Colonic mucosa (tissue), 4 donors: ENCODE measurements around the gene VPS51. TPM values are rescaled to one million over a fixed set of nuclear protein-coding genes. Genes with fewer than 3 reads are reported as not detected.

Experiments used
- DNase-seq: peaks from one replicate; pipeline ENCODE4 v3.0.0-alpha.2; 2020
- H3K27ac ChIP-seq: fragments of 200-600 bp; one replicate; pipeline ENCODE4 v1.8.0; 2021
- H3K27me3 ChIP-seq: fragments of 200-600 bp; one replicate; pipeline ENCODE4 v1.8.0; 2021
- H3K36me3 ChIP-seq: fragments of 200-600 bp; one replicate; pipeline ENCODE4 v1.8.0; 2021
- H3K4me1 ChIP-seq: fragments of 200-600 bp; one replicate; pipeline ENCODE4 v1.8.0; 2021; ENCODE audit warnings: mild to moderate bottlenecking
- H3K4me3 ChIP-seq: fragments of 200-600 bp; one replicate; pipeline ENCODE4 v1.8.0; 2021
- H3K9ac ChIP-seq, 2 donors: one replicate each; pipeline ENCODE4 v1.7.0; 2013; ENCODE audit warnings: control low read depth in 2 of 2, low read depth in 2 of 2, low read length in 2 of 2
- H3K9me3 ChIP-seq: fragments of 200-600 bp; one replicate; pipeline ENCODE4 v1.8.0; 2021
- intact Hi-C: fragments of 100-400 bp; cut with DNase I; formaldehyde crosslinking; loops from one replicate; pipeline ENCODE4 v1.14.1; 2022
- microRNA-seq: library from miRNA; unstranded; fragments of <30 nt; microRNA quantifications from one replicate; pipeline ENCODE4, GENCODE V29; 2019
- total RNA-seq, 2 donors: library from RNA; stranded (reverse); fragmentation: NEBNext Ultra II Directional in 1 of 2; extraction: Animal tissue kit (Norgen Biotek cat#: 25700) in 1 of 2; gene quantifications; one replicate each; pipeline ENCODE4 v1.2.1, GENCODE V29; 2021
- TF ChIP-seq, protein P1 (sequence below): fragments of 200-600 bp; IDR thresholded peaks from one replicate; pipeline ENCODE4 v1.8.0; 2022; ENCODE audit warnings: antibody characterized with exemption, mild to moderate bottlenecking
- donor health status: healthy.
- donor health status: DM: no; HTN: no; CAD: no.
- donor health status: DM: no; HTN: no; CAD: no.

VPS51 gene
- total RNA-seq, 2 donors from 2014 or later = 147 to 159 TPM

DNA sequence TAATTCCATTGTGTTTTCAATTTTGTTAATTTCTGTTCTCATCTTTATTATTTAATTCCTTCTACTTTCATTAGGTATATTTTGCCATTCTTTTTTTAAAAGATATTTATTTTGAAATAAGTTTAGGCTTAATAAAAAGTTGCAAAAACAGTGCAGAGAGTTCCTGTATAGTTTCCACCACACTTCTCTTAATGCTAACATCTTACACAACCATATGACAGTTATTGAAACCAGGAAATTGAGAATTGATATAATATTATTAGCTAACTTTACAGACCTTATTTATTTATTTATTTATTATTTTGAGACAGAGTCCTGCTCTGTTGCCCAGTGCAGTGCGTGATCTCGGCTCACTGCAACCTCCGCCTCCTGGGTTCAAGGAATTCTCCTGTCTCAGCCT is 60.2 kb downstream of the VPS51 start:
- TF ChIP-seq, protein P1, sequence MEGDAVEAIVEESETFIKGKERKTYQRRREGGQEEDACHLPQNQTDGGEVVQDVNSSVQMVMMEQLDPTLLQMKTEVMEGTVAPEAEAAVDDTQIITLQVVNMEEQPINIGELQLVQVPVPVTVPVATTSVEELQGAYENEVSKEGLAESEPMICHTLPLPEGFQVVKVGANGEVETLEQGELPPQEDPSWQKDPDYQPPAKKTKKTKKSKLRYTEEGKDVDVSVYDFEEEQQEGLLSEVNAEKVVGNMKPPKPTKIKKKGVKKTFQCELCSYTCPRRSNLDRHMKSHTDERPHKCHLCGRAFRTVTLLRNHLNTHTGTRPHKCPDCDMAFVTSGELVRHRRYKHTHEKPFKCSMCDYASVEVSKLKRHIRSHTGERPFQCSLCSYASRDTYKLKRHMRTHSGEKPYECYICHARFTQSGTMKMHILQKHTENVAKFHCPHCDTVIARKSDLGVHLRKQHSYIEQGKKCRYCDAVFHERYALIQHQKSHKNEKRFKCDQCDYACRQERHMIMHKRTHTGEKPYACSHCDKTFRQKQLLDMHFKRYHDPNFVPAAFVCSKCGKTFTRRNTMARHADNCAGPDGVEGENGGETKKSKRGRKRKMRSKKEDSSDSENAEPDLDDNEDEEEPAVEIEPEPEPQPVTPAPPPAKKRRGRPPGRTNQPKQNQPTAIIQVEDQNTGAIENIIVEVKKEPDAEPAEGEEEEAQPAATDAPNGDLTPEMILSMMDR = no peak
- no peaks in the 10 kb centered on the region for H3K4me1 ChIP-seq
- H3K9ac ChIP-seq = no peak overlapping the region
- H3K36me3 ChIP-seq = no peaks in the 10 kb centered on the region
- intact Hi-C loops = no loop called here
- H3K4me3 ChIP-seq = no peak overlapping the region
- H3K27me3 ChIP-seq = no peaks in the 10 kb centered on the region
- no peaks in the 10 kb centered on the region for H3K9me3 ChIP-seq
- H3K27ac ChIP-seq = no peak overlapping the region
- no peak for DNase-seq

DNA sequence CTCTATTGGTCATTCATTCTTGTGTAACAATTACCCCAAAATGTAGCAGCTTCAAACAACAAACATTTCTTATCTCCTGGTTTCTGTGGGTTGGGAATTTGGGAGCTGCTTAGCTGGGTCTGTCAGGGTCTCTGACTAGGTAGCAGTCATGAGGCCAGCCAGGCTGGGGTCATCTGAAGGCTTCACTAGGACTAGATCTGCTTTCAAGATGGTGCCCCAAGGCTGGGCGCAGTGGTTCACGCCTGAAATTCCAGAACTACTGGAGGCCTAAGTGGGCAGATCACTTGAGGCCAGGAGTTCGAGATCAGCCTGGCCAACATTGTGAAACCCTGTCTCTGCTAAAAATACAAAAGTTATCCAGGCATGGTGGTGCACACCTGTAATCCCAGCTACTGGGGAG is 60.9 kb downstream of the VPS51 start:
- H3K9ac ChIP-seq = no peak overlapping the region
- H3K4me3 ChIP-seq = no peak overlapping the region
- H3K9me3 ChIP-seq = no peaks in the 10 kb centered on the region
- intact Hi-C loops = no loop called here
- no peaks in the 10 kb centered on the region for H3K27me3 ChIP-seq
- H3K4me1 ChIP-seq = no peaks in the 10 kb centered on the region
- TF ChIP-seq, protein P1 = no peak
- no peaks in the 10 kb centered on the region for H3K36me3 ChIP-seq
- no peak for DNase-seq
- no peak overlapping the region for H3K27ac ChIP-seq

DNA sequence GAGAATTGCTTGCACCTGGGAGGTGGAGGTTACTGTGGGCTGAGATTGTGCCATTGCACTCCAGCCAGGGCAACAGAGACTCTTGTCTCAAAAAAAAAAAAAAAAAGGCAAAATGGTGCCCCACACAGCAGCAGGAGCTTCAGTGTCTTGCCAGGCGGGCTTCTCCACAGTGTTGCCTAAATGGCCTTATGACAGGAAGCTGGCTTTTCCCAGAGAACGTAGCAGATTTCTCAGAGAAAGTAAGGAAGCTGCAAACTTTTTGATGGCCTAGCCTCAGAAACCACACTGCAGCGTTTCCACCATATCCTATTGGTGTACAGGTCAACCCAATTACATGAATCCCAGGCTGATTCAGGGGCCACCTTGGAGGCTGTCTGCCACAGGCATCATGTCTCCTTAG is 61.3 kb downstream of the VPS51 start:
- Histone ChIP-seq H3K4me1 (no peaks in the 10 kb centered on the region), H3K4me3 (no peak overlapping the region), H3K27me3 (no peaks in the 10 kb centered on the region), H3K9me3 (no peaks in the 10 kb centered on the region), H3K36me3 (no peaks in the 10 kb centered on the region), H3K27ac (no peak overlapping the region), H3K9ac (no peak overlapping the region)
- TF ChIP-seq, protein P1 = no peak
- intact Hi-C loops = no loop called here
- no peak for DNase-seq

DNA sequence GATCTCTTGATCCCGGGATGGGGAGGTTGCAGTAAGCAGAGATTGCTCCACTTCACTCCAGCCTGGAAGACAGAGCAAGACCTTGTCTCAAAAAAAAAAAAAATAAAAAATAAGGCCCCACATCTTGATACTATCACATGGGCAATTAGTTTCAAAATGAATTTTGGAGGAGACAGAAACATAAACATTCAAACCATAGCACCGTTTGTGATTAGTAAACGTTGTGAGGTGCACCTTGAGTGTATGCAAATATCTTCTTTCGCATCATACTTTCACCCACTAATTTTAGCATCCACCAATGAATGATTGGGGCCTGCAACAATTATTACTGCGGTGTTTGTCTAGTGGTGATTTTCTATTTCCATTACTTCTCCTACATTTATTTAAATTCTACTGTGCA is 63.0 kb downstream of the VPS51 start:
- H3K9ac ChIP-seq = no peak overlapping the region
- H3K27ac ChIP-seq = no peak overlapping the region
- no peak for DNase-seq
- no peaks in the 10 kb centered on the region for H3K9me3 ChIP-seq
- H3K27me3 ChIP-seq = no peaks in the 10 kb centered on the region
- H3K4me1 ChIP-seq = no peaks in the 10 kb centered on the region
- H3K4me3 ChIP-seq = no peak overlapping the region
- TF ChIP-seq, protein P1 = no peak
- no peaks in the 10 kb centered on the region for H3K36me3 ChIP-seq
- intact Hi-C loops = no loop called here

DNA sequence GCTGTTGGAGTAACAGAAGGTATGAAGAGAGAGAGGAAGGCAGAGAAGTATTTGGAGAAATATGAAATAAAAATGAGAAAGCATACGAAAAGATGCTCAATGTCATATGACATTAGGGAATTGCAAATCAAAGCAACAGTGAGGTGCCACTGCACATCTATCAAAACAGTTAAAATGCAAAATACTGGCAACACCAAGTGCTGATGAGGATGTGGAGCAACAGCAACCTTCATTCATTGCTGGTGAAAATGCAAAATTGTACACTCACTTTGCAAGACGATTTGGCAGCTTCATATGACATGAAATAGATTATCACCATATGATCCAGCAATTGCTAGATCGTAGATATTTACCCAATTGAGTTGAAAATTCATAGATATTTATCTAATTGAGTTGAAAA is 64.6 kb downstream of the VPS51 start:
- Histone ChIP-seq H3K9ac (no peak overlapping the region), H3K9me3 (no peaks in the 10 kb centered on the region), H3K4me1 (no peaks in the 10 kb centered on the region), H3K4me3 (no peak overlapping the region), H3K27ac (no peak overlapping the region), H3K36me3 (no peaks in the 10 kb centered on the region), H3K27me3 (no peaks in the 10 kb centered on the region)
- TF ChIP-seq, protein P1 = no peak
- intact Hi-C loops = no loop called here
- DNase-seq = no peak

Small RNA genes within 50 kb of the gene (microRNA-seq; reads per million reads assigned to microRNA genes)
- gene MIR6751 = not detected

Other genes with a start within 250 kb of the VPS51 start
- 10 to 100 TPM; 66.5 to 72.3 TPM for gene EHD1, start 217.6 kb upstream of the VPS51 start, total RNA-seq
- 10 to 100 TPM; 30.6 to 32.8 TPM for gene ATG2A, start 179.0 kb upstream of the VPS51 start, total RNA-seq
- 10 to 100 TPM; 18.6 to 36.1 TPM for gene PPP2R5B, start 171.5 kb upstream of the VPS51 start, total RNA-seq
- not detected for gene GPHA2, start 160.3 kb upstream of the VPS51 start, total RNA-seq
- not detected for gene MAJIN, start 124.1 kb upstream of the VPS51 start, total RNA-seq
- gene BATF2, start 99.2 kb upstream of the VPS51 start, total RNA-seq = 10 to 100 TPM; 14.1 to 20.7 TPM
- gene ARL2, start 82.1 kb upstream of the VPS51 start, total RNA-seq = 100 to 1,000 TPM in 1 of 2 donors, 10 to 100 TPM in 1; 81.9 to 102 TPM
- gene SNX15, start 68.8 kb upstream of the VPS51 start, total RNA-seq = 10 to 100 TPM; 37.7 to 53.8 TPM
- 10 to 100 TPM; 12.9 to 26.7 TPM for gene SAC3D1, start 55.0 kb upstream of the VPS51 start, total RNA-seq
- gene NAALADL1, start 37.7 kb upstream of the VPS51 start, total RNA-seq = 10 to 100 TPM; 10.5 to 30.8 TPM
- 10 to 100 TPM in 1 of 2 donors, 1 to 10 TPM in 1; 9.7 to 51.7 TPM for gene CDCA5, start 12.2 kb upstream of the VPS51 start, total RNA-seq
- gene ZFPL1, start 12.0 kb upstream of the VPS51 start, total RNA-seq = 10 to 100 TPM; 43.2 to 54.3 TPM
- 10 to 100 TPM; 26.6 to 40.0 TPM for gene TM7SF2, start 15.7 kb downstream of the VPS51 start, total RNA-seq
- 10 to 100 TPM in 1 of 2 donors, 1 to 10 TPM in 1; 8.1 to 17.3 TPM for gene ZNHIT2, start 21.5 kb downstream of the VPS51 start, total RNA-seq
- 100 to 1,000 TPM; 752 to 950 TPM for gene FAU, start 25.9 kb downstream of the VPS51 start, total RNA-seq
- 10 to 100 TPM; 60.7 to 72.3 TPM for gene MRPL49, start 26.1 kb downstream of the VPS51 start, total RNA-seq
- gene SYVN1, start 38.3 kb downstream of the VPS51 start, total RNA-seq = 10 to 100 TPM; 64.3 to 66.0 TPM
- gene SPDYC, start 74.0 kb downstream of the VPS51 start, total RNA-seq = not detected
- gene CAPN1, start 85.7 kb downstream of the VPS51 start, total RNA-seq = 100 to 1,000 TPM; 325 to 416 TPM
- 10 to 100 TPM in 1 of 2 donors, 1 to 10 TPM in 1; 5.9 to 28.0 TPM for gene POLA2, start 165.7 kb downstream of the VPS51 start, total RNA-seq
- gene CDC42EP2, start 218.7 kb downstream of the VPS51 start, total RNA-seq = 10 to 100 TPM in 1 of 2 donors, 1 to 10 TPM in 1; 7.8 to 28.3 TPM
- gene DPF2, start 237.6 kb downstream of the VPS51 start, total RNA-seq = 10 to 100 TPM; 35.0 to 48.0 TPM